HepG2 (cell line): Measurements from ENCODE around the gene SPAG5. TPM values are rescaled to one million over a fixed set of nuclear protein-coding genes. Genes with fewer than 3 reads are reported as not detected.
A peak's percentile ranks its signal among the peaks of the same experiment; 100 is the strongest.

ENCODE experiments used
- ATAC-seq: fragments of 200-7000 bp; cut with Tn5 transposase; 3 replicates; pipeline ENCODE4 v1.9.1; 2020; ENCODE audit warnings: mild to moderate bottlenecking, moderate library complexity
- BruUV-seq: library from RNA; stranded (reverse); fragments of 400-500 nt; replicated peaks from 2 replicates; lab custom pipeline; 2021; lab: Mats Ljungman, UMichigan
- CTCF ChIA-PET: fragments of 300-600 bp; formaldehyde crosslinking; extraction: SDS; loops from one replicate; lab custom pipeline; 2021; ENCODE audit warnings: low total read pairs, inconsistent platforms, low intra/inter-chr PET ratio; lab: Yijun Ruan, JAX
- POLR2A ChIA-PET: fragments of 350-600 bp; sonication (Branson Sonifier 250); formaldehyde crosslinking; loops from one replicate; lab custom pipeline; 2020; ENCODE audit warnings: antibody characterized with exemption, inconsistent platforms; lab: Yijun Ruan, JAX
- DNase-seq: peaks from one replicate; pipeline ENCODE4 v3.0.0-alpha.2; 2015; ENCODE audit warnings: low spot score
- FAIRE-seq: peaks from 3 replicates; lab custom pipeline; 2011; peaks lifted over from hg19 to GRCh38; lab: Jason Lieb, UNC
- H2AFZ ChIP-seq: one replicate; pipeline ENCODE4 v1.6.1; 2011; ENCODE audit warnings: low read length, inconsistent platforms
- H3K27ac ChIP-seq: fragments of 300-600 bp; 3 replicates; pipeline ENCODE4 v1.8.0; 2011; ENCODE audit warnings: mixed run types, mild to moderate bottlenecking, mixed read lengths, low read length, inconsistent platforms; ENCODE audit not compliant: insufficient read depth; ENCODE audit errors: extremely low read length
- H3K27me3 ChIP-seq, 2 experiments: fragments of 200-600 bp in 1 of 2; 2 replicates in 1 of 2; 3 replicates in 1 of 2; pipeline versions ENCODE4 v1.6.0 to v1.8.0; 2011; ENCODE audit warnings: low read length in 2 of 2, mild to moderate bottlenecking in 2 of 2, moderate library complexity in 2 of 2, inconsistent platforms in 1 of 2; ENCODE audit not compliant: insufficient read depth in 2 of 2, control insufficient read depth in 1 of 2
- H3K36me3 ChIP-seq, 2 experiments: fragments of 200-600 bp in 1 of 2; replicated peaks in 1 of 2; 2 replicates in 1 of 2; 3 replicates in 1 of 2; pipeline versions ENCODE4 v1.5.1 to v1.8.0; 2011; ENCODE audit warnings: low read length in 2 of 2, inconsistent platforms in 1 of 2; ENCODE audit not compliant: insufficient read depth in 2 of 2, control insufficient read depth in 1 of 2
- H3K4me1 ChIP-seq: 2 replicates; pipeline ENCODE4 v1.5.1; 2012; ENCODE audit warnings: low read length, inconsistent platforms; ENCODE audit not compliant: insufficient read depth
- H3K4me2 ChIP-seq: 2 replicates; pipeline ENCODE4 v1.6.0; 2011; ENCODE audit warnings: low read depth, low read length, inconsistent platforms
- H3K4me3 ChIP-seq, 3 experiments: fragments of 200-600 bp in 1 of 3; sonication (generic), shearing (Covaris generic) in 1 of 3; replicated peaks in 1 of 3; 2 replicates each; pipeline ENCODE4 v1.5.1; 2011 to 2016; ENCODE audit warnings: low read length in 3 of 3, inconsistent platforms in 2 of 3, low read depth in 2 of 3, mild to moderate bottlenecking in 2 of 3, control low read depth in 1 of 3, mixed read lengths in 1 of 3; ENCODE audit not compliant: insufficient read depth in 1 of 3
- H3K79me2 ChIP-seq: one replicate; pipeline ENCODE4 v1.6.1; 2011; ENCODE audit warnings: low read length, inconsistent platforms; ENCODE audit not compliant: insufficient read depth
- H3K9ac ChIP-seq: 2 replicates; pipeline ENCODE4 v1.6.0; 2011; ENCODE audit warnings: mild to moderate bottlenecking, low read depth, low read length, inconsistent platforms; ENCODE audit not compliant: insufficient read depth
- H3K9me3 ChIP-seq: 2 replicates; pipeline ENCODE4 v1.5.1; 2012; ENCODE audit warnings: mild to moderate bottlenecking, low read length
- H4K20me1 ChIP-seq: 2 replicates; pipeline ENCODE4 v1.6.0; 2011; ENCODE audit warnings: inconsistent platforms, mild to moderate bottlenecking, low read length, moderate library complexity; ENCODE audit not compliant: insufficient read depth
- AKNA ChIP-seq: sonication (generic); formaldehyde crosslinking; IDR thresholded peaks from 2 replicates; pipeline ENCODE4 v1.4.0; 2020; ENCODE audit warnings: missing genetic modification reagents, borderline replicate concordance
- ARNT2 ChIP-seq: sonication (generic); formaldehyde crosslinking; IDR thresholded peaks from 2 replicates; pipeline ENCODE4 v1.8.0; 2022; ENCODE audit warnings: mild to moderate bottlenecking, low read depth, missing genetic modification reagents, moderate library complexity
- DNMT1 ChIP-seq: sonication (generic); formaldehyde crosslinking; IDR thresholded peaks from 2 replicates; pipeline ENCODE4 v1.5.1; 2020; ENCODE audit warnings: mild to moderate bottlenecking, missing genetic modification reagents
- ISL2 ChIP-seq: sonication (generic); formaldehyde crosslinking; IDR thresholded peaks from 2 replicates; pipeline ENCODE4 v1.5.0; 2020; ENCODE audit warnings: missing genetic modification reagents
- MTA1 ChIP-seq: sonication (generic); formaldehyde crosslinking; IDR thresholded peaks from 2 replicates; pipeline ENCODE4 v1.4.0; 2020; ENCODE audit warnings: missing genetic modification reagents, mild to moderate bottlenecking, borderline replicate concordance
- RXRB ChIP-seq: IDR thresholded peaks from 2 replicates; pipeline ENCODE4 v1.6.1; 2016; ENCODE audit warnings: borderline replicate concordance, missing genetic modification reagents, missing compliant biosample characterization
- SOX6 ChIP-seq, 2 experiments: fragments of 450-650 bp in 1 of 2; sonication (generic) in 1 of 2; formaldehyde crosslinking in 1 of 2; IDR thresholded peaks; 2 replicates each; pipeline versions ENCODE4 v1.4.0 to v1.6.1; 2017 to 2020; ENCODE audit warnings: antibody characterized with exemption in 1 of 2, mild to moderate bottlenecking in 1 of 2, missing genetic modification reagents in 1 of 2
- ZNF577 ChIP-seq: sonication (generic); formaldehyde crosslinking; IDR thresholded peaks from 2 replicates; pipeline ENCODE4 v1.4.0; 2020; ENCODE audit warnings: mild to moderate bottlenecking, low read depth, missing genetic modification reagents, borderline replicate concordance
- WGBS: methylation state at CpG from one replicate; pipeline ENCODE4 v1.1.6; 2017; ENCODE audit warnings: low lambda C conversion rate; 5-methylcytosine and 5-hydroxymethylcytosine counted together
- in situ Hi-C: cut with HindIII; loops from 2 replicates; pipeline ENCODE4 v1.10.0; 2017; ENCODE audit warnings: low pct_unique_long_range_greater_than_20kb; ENCODE audit not compliant: extremely low pct_ligation_motif_present
- intact Hi-C: fragments of 100-400 bp; cut with micrococcal nuclease; formaldehyde crosslinking; loops from one replicate; pipeline ENCODE4 v1.10.0; 2022; ENCODE audit not compliant: unreplicated experiment
- polyA plus RNA-seq, 8 experiments: library from polyadenylated mRNA; depleted of rRNA in 3 of 8; stranded (reverse) in 7 of 8; unstranded in 1 of 8; fragments of >200 nt; fragmentation: Illumina TruSeq in 4 of 8; extraction: Trizol in 4 of 8; gene quantifications; 2 replicates each; pipeline versions ENCODE4 v1.2.1 to v1.2.3, GENCODE V29; 2011 to 2016; ENCODE audit warnings: low read depth in 4 of 8, missing spikeins in 1 of 8, mixed read lengths in 1 of 8; ENCODE audit not compliant: insufficient read depth in 1 of 8
- total RNA-seq, 5 experiments: library from RNA; depleted of rRNA; stranded (reverse); fragments of >200 nt; fragmentation: Illumina TruSeq; extraction: Trizol; gene quantifications; 2 replicates each; pipeline ENCODE4 v1.2.3, GENCODE V29; 2016; ENCODE audit warnings: low read depth in 1 of 5
- TF ChIP-seq, protein P1 (sequence below): sonication (generic); formaldehyde crosslinking; IDR thresholded peaks from 2 replicates; pipeline ENCODE4 v1.4.0; 2020; ENCODE audit warnings: missing genetic modification reagents
- TF ChIP-seq, protein P2 (sequence below): fragments of 450-650 bp; IDR thresholded peaks from 2 replicates; pipeline ENCODE4 v1.6.1; 2017; ENCODE audit warnings: mild to moderate bottlenecking

The SPAG5 gene
- total and polyA plus RNA-seq, 2 of the 13 experiments (the other 11 are each of a cell fraction or from before 2014, with no cell fraction given) = 41.4 to 98.0 TPM

- Histone ChIP-seq H3K27ac (peak within 1 kb of the TSS; percentile 67), H3K79me2 (peaks cover 18% of the 10 kb centered on the region), H3K36me3 (peaks cover 0 to 11% of the 10 kb centered on the region in 2 experiments; a peak in 4 of 5 replicates), H3K4me1 (peaks cover 54% of the 10 kb centered on the region), H3K9ac (peak within 1 kb of the TSS; percentile 72), H3K9me3 (no peaks in the 10 kb centered on the region), H3K4me2 (peak within 1 kb of the TSS; percentile 94), H4K20me1 (no peaks in the 10 kb centered on the region), H3K4me3 (peak within 1 kb of the TSS; percentile 85 to 95 (median 92)), H2AFZ (peak within 1 kb of the TSS; percentile 32), H3K27me3 (no peaks in the 10 kb centered on the region)
- DNase-seq (peak; percentile 87), ATAC-seq (peak; percentile 96), FAIRE-seq (peak; percentile 81)
- WGBS = 2% methylated on average over 10 of the region's 49 CpGs
- POLR2A ChIA-PET = interaction anchor here (0.7 to 1.9 kb wide), 13 partner anchors 9 to 165 kb away, joined by 3 to 9 read pairs (median 3); partner anchors contain the start of genes BLTP2, RPL23A, SLC46A1 and UNC119
- in situ Hi-C loops = loop anchor here (5.0 kb wide), 1 partner anchor 51 kb away; no protein-coding TSS in a partner anchor
- BruUV-seq = TSS peak; percentile 46
- CTCF ChIA-PET = no interaction called here
- intact Hi-C loops = no loop called here
- no peak for TF ChIP-seq DNMT1 (CRISPR knock-in tag)
- TF ChIP-seq, protein P1, sequence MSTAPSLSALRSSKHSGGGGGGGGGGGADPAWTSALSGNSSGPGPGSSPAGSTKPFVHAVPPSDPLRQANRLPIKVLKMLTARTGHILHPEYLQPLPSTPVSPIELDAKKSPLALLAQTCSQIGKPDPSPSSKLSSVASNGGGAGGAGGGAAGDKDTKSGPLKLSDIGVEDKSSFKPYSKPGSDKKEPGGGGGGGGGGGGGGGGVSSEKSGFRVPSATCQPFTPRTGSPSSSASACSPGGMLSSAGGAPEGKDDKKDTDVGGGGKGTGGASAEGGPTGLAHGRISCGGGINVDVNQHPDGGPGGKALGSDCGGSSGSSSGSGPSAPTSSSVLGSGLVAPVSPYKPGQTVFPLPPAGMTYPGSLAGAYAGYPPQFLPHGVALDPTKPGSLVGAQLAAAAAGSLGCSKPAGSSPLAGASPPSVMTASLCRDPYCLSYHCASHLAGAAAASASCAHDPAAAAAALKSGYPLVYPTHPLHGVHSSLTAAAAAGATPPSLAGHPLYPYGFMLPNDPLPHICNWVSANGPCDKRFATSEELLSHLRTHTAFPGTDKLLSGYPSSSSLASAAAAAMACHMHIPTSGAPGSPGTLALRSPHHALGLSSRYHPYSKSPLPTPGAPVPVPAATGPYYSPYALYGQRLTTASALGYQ (CRISPR knock-in tag) = peak; percentile 16; the same call in 1 of the 2 replicates
- TF ChIP-seq MTA1 = 0 out of 2 replicates have a peak, but pooled peaks have one; percentile 56
- peak; percentile 8; the same call in 1 of the 2 replicates for TF ChIP-seq RXRB (CRISPR knock-in tag)
- TF ChIP-seq, protein P2, sequence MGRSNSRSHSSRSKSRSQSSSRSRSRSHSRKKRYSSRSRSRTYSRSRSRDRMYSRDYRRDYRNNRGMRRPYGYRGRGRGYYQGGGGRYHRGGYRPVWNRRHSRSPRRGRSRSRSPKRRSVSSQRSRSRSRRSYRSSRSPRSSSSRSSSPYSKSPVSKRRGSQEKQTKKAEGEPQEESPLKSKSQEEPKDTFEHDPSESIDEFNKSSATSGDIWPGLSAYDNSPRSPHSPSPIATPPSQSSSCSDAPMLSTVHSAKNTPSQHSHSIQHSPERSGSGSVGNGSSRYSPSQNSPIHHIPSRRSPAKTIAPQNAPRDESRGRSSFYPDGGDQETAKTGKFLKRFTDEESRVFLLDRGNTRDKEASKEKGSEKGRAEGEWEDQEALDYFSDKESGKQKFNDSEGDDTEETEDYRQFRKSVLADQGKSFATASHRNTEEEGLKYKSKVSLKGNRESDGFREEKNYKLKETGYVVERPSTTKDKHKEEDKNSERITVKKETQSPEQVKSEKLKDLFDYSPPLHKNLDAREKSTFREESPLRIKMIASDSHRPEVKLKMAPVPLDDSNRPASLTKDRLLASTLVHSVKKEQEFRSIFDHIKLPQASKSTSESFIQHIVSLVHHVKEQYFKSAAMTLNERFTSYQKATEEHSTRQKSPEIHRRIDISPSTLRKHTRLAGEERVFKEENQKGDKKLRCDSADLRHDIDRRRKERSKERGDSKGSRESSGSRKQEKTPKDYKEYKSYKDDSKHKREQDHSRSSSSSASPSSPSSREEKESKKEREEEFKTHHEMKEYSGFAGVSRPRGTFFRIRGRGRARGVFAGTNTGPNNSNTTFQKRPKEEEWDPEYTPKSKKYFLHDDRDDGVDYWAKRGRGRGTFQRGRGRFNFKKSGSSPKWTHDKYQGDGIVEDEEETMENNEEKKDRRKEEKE = no peak
- TF ChIP-seq ZNF577 (CRISPR knock-in tag) = no peak
- peak; percentile 41; the same call in 1 of the 2 replicates for TF ChIP-seq ARNT2 (CRISPR knock-in tag)
- TF ChIP-seq SOX6 (IDR thresholded peaks at IDR 0.05) = no peak
- peak; percentile 39 for TF ChIP-seq SOX6 (CRISPR knock-in tag; IDR thresholded peaks at IDR 0.05)
- 0 out of 2 replicates have a peak, but pooled peaks have one; percentile 38 for TF ChIP-seq ISL2 (CRISPR knock-in tag)
- no peak for TF ChIP-seq AKNA (CRISPR knock-in tag)
Measured at GRCh38 chr17:28571361-28572122, 27.3 kb downstream of the SPAG5 start, which contains the start of gene PIGS. TSS of gene PIGS (minus strand) at chr17:28571524. CDS start at chr17:28571496, 28 bp downstream.
